GM12865 (cell line): ENCODE results near the gene SLC6A19.
"Not testable (repeated sequence)": the region's sequence is repeated elsewhere in the genome, so short reads cannot be mapped to it uniquely, and the experiment has no call there.

Experiments
- DNase-seq: peaks from one replicate; pipeline ENCODE4 v3.0.0; 2010; ENCODE audit warnings: low read depth
- H3K4me3 ChIP-seq: 2 replicates; pipeline ENCODE4 v1.5.1; 2011; ENCODE audit warnings: mild to moderate bottlenecking, low read depth, low read length, control low read depth
- CTCF ChIP-seq: IDR thresholded peaks from 2 replicates; pipeline ENCODE4 v1.5.1; 2011; ENCODE audit warnings: low read length, control low read depth, low read depth, inconsistent platforms; ENCODE audit not compliant: insufficient read depth; ENCODE audit errors: missing control alignments

The SLC6A19 gene

GRCh38 chr5:1156754-1157460, 44.5 kb upstream of the SLC6A19 start:
- no peak for DNase-seq
- TF ChIP-seq CTCF: no peak
- no peak overlapping the region for H3K4me3 ChIP-seq

- not testable (repeated sequence) for DNase-seq, H3K4me3 ChIP-seq
Observed at GRCh38 chr5:1157461-1157986, 43.9 kb upstream of the SLC6A19 start.

GRCh38 chr5:1158647-1159340, 42.6 kb upstream of the SLC6A19 start:
- no peak for TF ChIP-seq CTCF
- no peak for DNase-seq
- H3K4me3 ChIP-seq: no peak overlapping the region

- DNase-seq: no peak
- TF ChIP-seq CTCF: no peak
Observed at GRCh38 chr5:1159341-1159675, 42.1 kb upstream of the SLC6A19 start.

GRCh38 chr5:1159774-1160406, 41.5 kb upstream of the SLC6A19 start:
- no peak for TF ChIP-seq CTCF
- no peak overlapping the region for H3K4me3 ChIP-seq
- no peak for DNase-seq

More at GRCh38 chr5:1159341-1159675, 42.1 kb upstream of the SLC6A19 start:
- no peak overlapping the region for H3K4me3 ChIP-seq

GRCh38 chr5:1161108-1161832, 40.1 kb upstream of the SLC6A19 start:
- no peak for TF ChIP-seq CTCF
- no peak overlapping the region for H3K4me3 ChIP-seq
- no peak for DNase-seq

- TF ChIP-seq CTCF: no peak
- DNase-seq: no peak
- no peak overlapping the region for H3K4me3 ChIP-seq
Observed at GRCh38 chr5:1161833-1162229, 39.6 kb upstream of the SLC6A19 start.
